Spleen (tissue), 13 donors: ENCODE measurements around the gene ZNF607. TPM values are rescaled to one million over a fixed set of nuclear protein-coding genes. Genes with fewer than 3 reads are reported as not detected.
A peak's percentile ranks its signal among the peaks of the same experiment; 100 is the strongest.
"Not testable (repeated sequence)": the region's sequence is repeated elsewhere in the genome, so short reads cannot be mapped to it uniquely, and the experiment has no call there.

Experiments
- DNase-seq: peaks from one replicate; pipeline ENCODE4 v3.0.0-alpha.2; 2020
- H3K27ac ChIP-seq, 8 donors: fragments of 200-600 bp; sonication (generic) in 7 of 8; 1 replicate in 4 of 8; 2 replicates in 4 of 8; pipeline versions ENCODE4 v1.5.0 to v1.8.0; 2016 to 2021; ENCODE audit warnings: inconsistent platforms in 4 of 8, mild to moderate bottlenecking in 4 of 8, moderate library complexity in 1 of 8
- H3K27me3 ChIP-seq, 7 donors: fragments of 200-600 bp; sonication (generic) in 6 of 7; replicated peaks in 1 of 7; 1 replicate in 4 of 7; 2 replicates in 3 of 7; pipeline versions ENCODE4 v1.5.0 to v1.8.0; 2016 to 2021; ENCODE audit warnings: inconsistent platforms in 3 of 7, mild to moderate bottlenecking in 1 of 7
- H3K36me3 ChIP-seq, 6 donors: fragments of 200-600 bp; sonication (generic) in 5 of 6; 1 replicate in 4 of 6; 2 replicates in 2 of 6; pipeline versions ENCODE4 v1.5.0 to v1.8.0; 2016 to 2021; ENCODE audit warnings: inconsistent platforms in 2 of 6
- H3K4me1 ChIP-seq, 6 donors: fragments of 200-600 bp; sonication (generic) in 5 of 6; 1 replicate in 3 of 6; 2 replicates in 3 of 6; pipeline versions ENCODE4 v1.5.0 to v1.8.0; 2016 to 2021; ENCODE audit warnings: inconsistent platforms in 3 of 6
- H3K4me3 ChIP-seq, 8 donors: fragments of 200-600 bp; sonication (generic) in 7 of 8; 1 replicate in 4 of 8; 2 replicates in 4 of 8; pipeline versions ENCODE4 v1.5.0 to v1.8.0; 2016 to 2021; ENCODE audit warnings: inconsistent platforms in 4 of 8, mild to moderate bottlenecking in 4 of 8, moderate library complexity in 2 of 8
- H3K9me3 ChIP-seq, 8 donors: fragments of 200-600 bp; sonication (generic) in 7 of 8; 1 replicate in 4 of 8; 2 replicates in 4 of 8; pipeline versions ENCODE4 v1.5.0 to v1.8.0; 2016 to 2021; ENCODE audit warnings: inconsistent platforms in 4 of 8
- POLR2A ChIP-seq, 3 donors: fragments of 450-650 bp; IDR thresholded peaks; one replicate each; pipeline ENCODE4 v1.5.1; 2017; ENCODE audit warnings: antibody characterized with exemption in 3 of 3, mild to moderate bottlenecking in 1 of 3
- POLR2AphosphoS5 ChIP-seq, 3 donors: sonication (generic); formaldehyde crosslinking; IDR thresholded peaks; one replicate each; pipeline ENCODE4 v1.5.1; 2017; ENCODE audit warnings: antibody characterized with exemption in 3 of 3
- WGBS, 5 donors: extraction: QIAGEN DNeasy Blood & Tissue Kit in 3 of 5; methylation state at CpG; one replicate each; pipeline versions ENCODE4 v1.1.5 to v1.1.7; 2013 to 2018; 5-methylcytosine and 5-hydroxymethylcytosine counted together
- intact Hi-C: fragments of 100-400 bp; cut with DNase I; formaldehyde crosslinking; loops from one replicate; pipeline ENCODE4 v1.15.0; 2023; ENCODE audit warnings: low total_unique reads
- long read RNA-seq, 2 donors: transcript quantifications; one replicate each; lab custom pipeline, GENCODE V29; 2026
- polyA plus RNA-seq, 3 donors: library from polyadenylated mRNA; stranded (reverse); fragments of 200-250 nt; gene quantifications; one replicate each; pipeline ENCODE4 v1.2.1, GENCODE V29; 2013
- total RNA-seq, 7 donors: library from RNA; depleted of rRNA in 3 of 7; stranded (reverse); fragments of >200 nt in 3 of 7; fragmentation: NEBNext Ultra II Directional in 4 of 7; extraction: Animal tissue kit (Norgen Biotek cat#: 25700) in 4 of 7; gene quantifications; one replicate each; pipeline versions ENCODE4 v1.1.0 to v1.2.1, GENCODE V29; 2016 to 2021
- TF ChIP-seq, protein P1 (sequence below), 11 experiments: fragments of 200-600 bp in 7 of 11; fragments of 450-650 bp in 4 of 11; sonication (generic) in 4 of 11; IDR thresholded peaks in 8 of 11; conservative IDR thresholded peaks in 3 of 11; 1 replicate in 7 of 11; 2 replicates in 4 of 11; pipeline versions ENCODE4 v1.4.0 to v1.8.0; 2016 to 2021; ENCODE audit warnings: antibody characterized with exemption in 11 of 11, inconsistent platforms in 4 of 11, mild to moderate bottlenecking in 1 of 11
- donor health status: healthy with polysubstance abuse.
- donor health status: DM: no; HTN: no; CAD: no; lungs with moderate emphysema.
- donor health status: DM: no; HTN: no; CAD: no.
- donor health status: Bipolar disorder and iron deficiency.
- donor health status: healthy.
- donor health status: DM: no; HTN: no; CAD: no.
- donor health status: DM: yes; HTN: yes; CAD: no.

ZNF607 gene
- 10 to 100 TPM in 1 of 7 donors, 1 to 10 TPM in 6; 3.4 to 10.3 (median 7.0) TPM for total RNA-seq
- polyA plus RNA-seq: 1 to 10 TPM; 2.7 to 3.0 (median 2.8) TPM
- long read RNA-seq, donor 1, full-length matches to known transcripts: 1 of 1 reads
- long read RNA-seq, donor 1, partial matches to known transcripts: 0 of 1 reads
- long read RNA-seq, donor 1, other reads (novel, unspliced or antisense): 0 of 1 reads
- long read RNA-seq, donor 2: 0 reads

DNA sequence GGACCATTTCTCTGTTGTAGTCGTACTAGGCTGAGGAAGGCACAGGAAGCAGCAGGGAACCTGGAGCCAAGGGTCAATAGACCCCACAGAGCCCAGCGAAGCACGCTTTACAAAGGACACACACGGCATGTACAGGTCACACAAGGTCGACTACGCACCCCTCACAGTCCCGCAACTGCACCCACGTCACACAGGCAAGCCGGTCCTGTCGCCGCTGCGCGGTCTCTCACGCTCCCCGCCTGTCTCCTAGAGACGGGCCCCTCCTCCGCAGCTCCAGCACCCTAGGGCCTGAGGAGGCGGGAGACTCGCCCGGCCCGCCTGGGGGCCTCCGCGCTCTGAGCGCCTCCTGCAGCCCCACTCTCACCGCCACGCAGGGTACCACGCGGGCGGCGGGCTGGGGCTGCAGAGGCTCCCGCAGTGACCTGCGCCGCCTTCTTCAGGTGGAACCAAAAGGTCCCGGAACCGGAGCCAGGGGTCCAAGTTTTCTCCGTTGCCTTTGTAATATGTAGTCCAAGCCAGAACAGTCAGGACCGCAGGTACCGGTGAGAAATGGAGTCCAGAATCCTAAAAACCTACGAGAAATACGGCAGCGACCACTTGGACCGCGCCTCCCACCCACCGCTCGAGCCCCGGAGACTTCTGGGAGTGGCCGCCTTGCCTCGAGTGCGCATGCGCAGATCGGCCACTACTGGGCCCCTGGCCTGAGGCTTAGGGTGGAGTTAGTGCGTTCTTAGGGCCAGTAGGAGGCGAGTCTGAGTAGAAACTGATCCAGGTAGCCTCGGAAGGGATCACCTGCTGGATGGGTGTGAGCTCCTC is at the start of gene ZNF607:
Gene ZNF607 (minus strand): TSS at position 651 of the 816 bp plus-strand sequence. CDS start 8,143 bp downstream, outside the sequence.
- H3K27ac ChIP-seq: peak within 1 kb of the TSS; percentile 69 to 86 (median 84)
- intact Hi-C loops: no loop called here

GRCh38 chr19:37763488-37763887 is 43.9 kb upstream of the ZNF607 start:
- Histone ChIP-seq H3K27ac (no peak overlapping the region), H3K27me3 (no peaks in the 10 kb centered on the region), H3K36me3 (peaks cover 0 to 100% (median 58%) of the 10 kb centered on the region in 6 donors), H3K4me1 (no peaks in the 10 kb centered on the region), H3K9me3 (peaks cover 0 to 36% (median 7%) of the 10 kb centered on the region in 8 donors), H3K4me3 (no peak overlapping the region)
- intact Hi-C loops: no loop called here
- TF ChIP-seq POLR2A (IDR thresholded peaks at IDR 0.05): no peak
- TF ChIP-seq, protein P1, sequence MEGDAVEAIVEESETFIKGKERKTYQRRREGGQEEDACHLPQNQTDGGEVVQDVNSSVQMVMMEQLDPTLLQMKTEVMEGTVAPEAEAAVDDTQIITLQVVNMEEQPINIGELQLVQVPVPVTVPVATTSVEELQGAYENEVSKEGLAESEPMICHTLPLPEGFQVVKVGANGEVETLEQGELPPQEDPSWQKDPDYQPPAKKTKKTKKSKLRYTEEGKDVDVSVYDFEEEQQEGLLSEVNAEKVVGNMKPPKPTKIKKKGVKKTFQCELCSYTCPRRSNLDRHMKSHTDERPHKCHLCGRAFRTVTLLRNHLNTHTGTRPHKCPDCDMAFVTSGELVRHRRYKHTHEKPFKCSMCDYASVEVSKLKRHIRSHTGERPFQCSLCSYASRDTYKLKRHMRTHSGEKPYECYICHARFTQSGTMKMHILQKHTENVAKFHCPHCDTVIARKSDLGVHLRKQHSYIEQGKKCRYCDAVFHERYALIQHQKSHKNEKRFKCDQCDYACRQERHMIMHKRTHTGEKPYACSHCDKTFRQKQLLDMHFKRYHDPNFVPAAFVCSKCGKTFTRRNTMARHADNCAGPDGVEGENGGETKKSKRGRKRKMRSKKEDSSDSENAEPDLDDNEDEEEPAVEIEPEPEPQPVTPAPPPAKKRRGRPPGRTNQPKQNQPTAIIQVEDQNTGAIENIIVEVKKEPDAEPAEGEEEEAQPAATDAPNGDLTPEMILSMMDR (IDR thresholded peaks at IDR 0.05 in 8 of 11, conservative IDR thresholded peaks at IDR 0.05 in 3 of 11): no peak
- TF ChIP-seq POLR2AphosphoS5 (IDR thresholded peaks at IDR 0.05): no peak
- 85 to 100% (median 94%) methylated on average over 1 of the region's 1 CpG for WGBS, 5 donors
- DNase-seq: no peak

More for the DNA sequence above, at the start of gene ZNF607:
- H3K36me3 ChIP-seq: peaks cover 0 to 11% (median 0%) of the 10 kb centered on the region in 6 donors
- peaks cover 0 to 10% (median 0%) of the 10 kb centered on the region in 8 donors for H3K9me3 ChIP-seq
- H3K4me3 ChIP-seq: peak within 1 kb of the TSS; percentile 72 to 97 (median 90)
- TF ChIP-seq POLR2A (IDR thresholded peaks at IDR 0.05) (peak in 1 of 3 donors; percentile 59), POLR2AphosphoS5 (IDR thresholded peaks at IDR 0.05) (peak; percentile 92 to 95 (median 94))
- TF ChIP-seq, protein P1 (IDR thresholded peaks at IDR 0.05 in 8 of 11, conservative IDR thresholded peaks at IDR 0.05 in 3 of 11): peak; percentile 30 to 81 (median 65)
- DNase-seq: peak; percentile 95
- WGBS, 5 donors: 0 to 1% (median 1%) methylated on average over 26 to 54 of the region's 54 CpGs
- H3K4me1 ChIP-seq: peaks cover 4 to 20% (median 13%) of the 10 kb centered on the region in 6 donors
- H3K27me3 ChIP-seq: no peaks in the 10 kb centered on the region

GRCh38 chr19:37757683-37758082 is 38.1 kb upstream of the ZNF607 start:
- Histone ChIP-seq H3K36me3 (peaks cover 0 to 95% (median 32%) of the 10 kb centered on the region in 6 donors), H3K9me3 (peaks cover 0 to 62% (median 28%) of the 10 kb centered on the region in 8 donors)
- DNase-seq, H3K4me1 ChIP-seq, intact Hi-C loops, H3K27ac ChIP-seq, H3K4me3 ChIP-seq, H3K27me3 ChIP-seq: not testable (repeated sequence)
- 94 to 99% (median 98%) methylated on average over 3 to 4 of the region's 4 CpGs for WGBS, 5 donors

- 77 to 90% (median 79%) methylated on average over 5 of the region's 5 CpGs for WGBS, 5 donors
Observed at GRCh38 chr19:37738371-37738770, 18.8 kb upstream of the ZNF607 start.

More at GRCh38 chr19:37738371-37738770, 18.8 kb upstream of the ZNF607 start:
- TF ChIP-seq, protein P1 (IDR thresholded peaks at IDR 0.05 in 8 of 11, conservative IDR thresholded peaks at IDR 0.05 in 3 of 11): no peak
- TF ChIP-seq POLR2AphosphoS5 (IDR thresholded peaks at IDR 0.05) (no peak), POLR2A (IDR thresholded peaks at IDR 0.05) (no peak)
- H3K27ac ChIP-seq: no peak overlapping the region
- H3K4me1 ChIP-seq: no peaks in the 10 kb centered on the region
- H3K36me3 ChIP-seq: peaks cover 23 to 99% (median 34%) of the 10 kb centered on the region in 6 donors
- intact Hi-C loops: no loop called here
- DNase-seq: no peak
- no peak overlapping the region for H3K4me3 ChIP-seq
- no peaks in the 10 kb centered on the region for H3K27me3 ChIP-seq
- H3K9me3 ChIP-seq: peaks cover 16 to 100% (median 100%) of the 10 kb centered on the region in 8 donors
